AG09309 (cell line): ENCODE results near the gene SIRPB1.
"Not testable (repeated sequence)": the region's sequence is repeated elsewhere in the genome, so short reads cannot be mapped to it uniquely, and the experiment has no call there.

ENCODE experiments used
- DNase-seq: peaks from one replicate; pipeline ENCODE4 v3.0.0-alpha.2; 2010; ENCODE audit warnings: low read depth
- H3K4me3 ChIP-seq: 2 replicates; pipeline ENCODE4 v1.5.1; 2011; ENCODE audit warnings: mild to moderate bottlenecking, low read depth, low read length, moderate library complexity; ENCODE audit not compliant: control insufficient read depth
- TF ChIP-seq, protein P1 (sequence below): IDR thresholded peaks from 2 replicates; pipeline ENCODE4 v1.5.1; 2011; ENCODE audit warnings: mild to moderate bottlenecking, low read depth, low read length, inconsistent platforms; ENCODE audit not compliant: insufficient read depth, control insufficient read depth; ENCODE audit errors: missing control alignments

Gene SIRPB1

GRCh38 chr20:1579488-1579887 lies 40.3 kb downstream of the SIRPB1 start:
- no peak for DNase-seq
- no peak overlapping the region for H3K4me3 ChIP-seq
- TF ChIP-seq, protein P1, sequence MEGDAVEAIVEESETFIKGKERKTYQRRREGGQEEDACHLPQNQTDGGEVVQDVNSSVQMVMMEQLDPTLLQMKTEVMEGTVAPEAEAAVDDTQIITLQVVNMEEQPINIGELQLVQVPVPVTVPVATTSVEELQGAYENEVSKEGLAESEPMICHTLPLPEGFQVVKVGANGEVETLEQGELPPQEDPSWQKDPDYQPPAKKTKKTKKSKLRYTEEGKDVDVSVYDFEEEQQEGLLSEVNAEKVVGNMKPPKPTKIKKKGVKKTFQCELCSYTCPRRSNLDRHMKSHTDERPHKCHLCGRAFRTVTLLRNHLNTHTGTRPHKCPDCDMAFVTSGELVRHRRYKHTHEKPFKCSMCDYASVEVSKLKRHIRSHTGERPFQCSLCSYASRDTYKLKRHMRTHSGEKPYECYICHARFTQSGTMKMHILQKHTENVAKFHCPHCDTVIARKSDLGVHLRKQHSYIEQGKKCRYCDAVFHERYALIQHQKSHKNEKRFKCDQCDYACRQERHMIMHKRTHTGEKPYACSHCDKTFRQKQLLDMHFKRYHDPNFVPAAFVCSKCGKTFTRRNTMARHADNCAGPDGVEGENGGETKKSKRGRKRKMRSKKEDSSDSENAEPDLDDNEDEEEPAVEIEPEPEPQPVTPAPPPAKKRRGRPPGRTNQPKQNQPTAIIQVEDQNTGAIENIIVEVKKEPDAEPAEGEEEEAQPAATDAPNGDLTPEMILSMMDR = no peak

- DNase-seq = no peak
- H3K4me3 ChIP-seq = no peak overlapping the region
- TF ChIP-seq, protein P1 = no peak
Observed at GRCh38 chr20:1577906-1578305, 41.9 kb downstream of the SIRPB1 start.

- H3K4me3 ChIP-seq, DNase-seq: not testable (repeated sequence)
Observed at GRCh38 chr20:1577313-1577712, 42.5 kb downstream of the SIRPB1 start.

DNA sequence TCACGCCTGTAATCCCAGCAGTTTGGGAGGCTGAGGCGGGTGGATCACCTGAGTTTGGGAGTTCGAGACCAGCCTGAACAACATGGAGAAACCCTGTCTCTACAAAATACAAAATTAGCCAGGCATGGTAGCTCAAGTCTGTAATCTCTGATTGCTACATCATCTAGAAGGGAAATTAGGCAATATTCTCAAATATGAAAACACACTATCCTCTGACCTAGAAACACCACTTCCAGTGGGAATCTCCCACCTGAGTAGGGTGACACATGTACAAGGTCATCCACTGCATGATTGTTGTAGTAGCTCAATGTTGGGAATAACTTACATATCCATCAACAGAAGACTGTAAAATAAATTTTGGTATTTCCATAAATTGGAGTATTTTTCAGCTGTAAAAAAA lies 43.2 kb downstream of the SIRPB1 start:
- TF ChIP-seq, protein P1 = no peak
- no peak for DNase-seq
- no peak overlapping the region for H3K4me3 ChIP-seq

- DNase-seq, H3K4me3 ChIP-seq: not testable (repeated sequence)
Observed at GRCh38 chr20:1576003-1576402, 43.8 kb downstream of the SIRPB1 start.

DNA sequence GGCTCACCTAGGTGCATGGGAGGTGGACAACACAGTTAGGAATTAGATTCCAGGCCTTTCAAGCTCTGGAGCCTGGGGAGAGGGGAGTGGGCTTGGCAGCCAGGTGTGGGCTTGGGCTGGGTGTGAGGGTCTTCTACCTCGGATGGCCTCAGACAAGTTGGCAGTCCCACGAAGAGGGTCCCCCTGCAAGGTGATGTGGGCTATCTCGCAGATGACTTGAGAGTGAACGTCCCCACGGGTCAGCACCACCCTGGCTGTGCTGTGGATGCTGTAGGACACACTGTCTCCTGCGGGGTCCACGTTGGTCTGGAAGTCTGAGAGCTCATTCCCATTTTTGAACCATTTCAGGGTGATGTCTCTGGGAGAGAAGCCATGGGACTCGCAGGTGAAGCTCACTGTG lies 48.2 kb downstream of the SIRPB1 start:
- H3K4me3 ChIP-seq, DNase-seq: not testable (repeated sequence)
